B cell (primary cell): ENCODE results near the gene PIF1. TPM values are rescaled to one million over a fixed set of nuclear protein-coding genes. Genes with fewer than 3 reads are reported as not detected.
"Not testable (repeated sequence)": the region's sequence is repeated elsewhere in the genome, so short reads cannot be mapped to it uniquely, and the experiment has no call there.

Experiments used
- ATAC-seq: fragments of 200-7000 bp; cut with Tn5 transposase; one replicate; pipeline ENCODE4 v1.10.0; 2021; ENCODE audit warnings: low read depth, mild to moderate bottlenecking, moderate number of reproducible peaks, moderate library complexity
- CTCF ChIA-PET: fragments of 350-600 bp; sonication (Branson Sonifier 250); formaldehyde crosslinking; loops from one replicate; lab custom pipeline; 2021; ENCODE audit warnings: antibody characterized with exemption, inconsistent platforms; lab: Charles Lee
- POLR2A ChIA-PET: fragments of 350-600 bp; sonication (Branson Sonifier 250); formaldehyde crosslinking; loops from one replicate; lab custom pipeline; 2021; ENCODE audit warnings: antibody characterized with exemption; lab: Charles Lee
- DNase-seq: peaks from one replicate; pipeline ENCODE4 v3.0.0; 2013
- H2AFZ ChIP-seq: 2 replicates; pipeline ENCODE4 v1.6.1; 2012; ENCODE audit warnings: mild to moderate bottlenecking, low read depth, low read length; ENCODE audit not compliant: insufficient read depth, poor library complexity, severe bottlenecking
- H3K27ac ChIP-seq, 2 donors: 1 replicate in 1 of 2; 2 replicates in 1 of 2; pipeline ENCODE4 v1.5.1; 2012 to 2013; ENCODE audit warnings: low read length in 2 of 2, mild to moderate bottlenecking in 2 of 2, moderate library complexity in 1 of 2
- H3K27me3 ChIP-seq, 4 experiments: fragments of 200-600 bp in 1 of 4; sonication (generic) in 1 of 4; replicated peaks in 1 of 4; 1 replicate in 2 of 4; 2 replicates in 2 of 4; pipeline versions ENCODE4 v1.6.1 to v1.7.0; 2013 to 2016; ENCODE audit warnings: low read length in 3 of 4, mild to moderate bottlenecking in 2 of 4, mixed read lengths in 1 of 4, moderate library complexity in 1 of 4; ENCODE audit not compliant: insufficient read depth in 4 of 4, control insufficient read depth in 3 of 4; ENCODE audit errors: control extremely low read depth in 1 of 4
- H3K36me3 ChIP-seq, 2 experiments: replicated peaks in 1 of 2; 1 replicate in 1 of 2; 2 replicates in 1 of 2; pipeline versions ENCODE4 v1.6.1 to v1.7.1; 2013; ENCODE audit warnings: low read length in 1 of 2; ENCODE audit not compliant: insufficient read depth in 2 of 2, control insufficient read depth in 1 of 2; ENCODE audit errors: control extremely low read depth in 1 of 2, extremely low read depth in 1 of 2
- H3K4me1 ChIP-seq, 2 donors: fragments of 200-600 bp in 1 of 2; sonication (generic) in 1 of 2; 1 replicate in 1 of 2; 2 replicates in 1 of 2; pipeline versions ENCODE4 v1.5.1 to v1.6.1; 2013 to 2017; ENCODE audit warnings: low read length in 2 of 2; ENCODE audit not compliant: control insufficient read depth in 2 of 2, insufficient read depth in 2 of 2
- H3K4me2 ChIP-seq: replicated peaks from 2 replicates; pipeline ENCODE3; 2012; ENCODE audit warnings: mild to moderate bottlenecking, low read depth, low read length; ENCODE audit not compliant: poor library complexity, severe bottlenecking
- H3K4me3 ChIP-seq, 5 experiments: fragments of 200-600 bp in 1 of 5; sonication (generic) in 1 of 5; 1 replicate in 3 of 5; 2 replicates in 2 of 5; pipeline versions ENCODE4 v1.5.1 to v1.7.0; 2011 to 2016; ENCODE audit warnings: low read length in 4 of 5, mild to moderate bottlenecking in 4 of 5, low read depth in 2 of 5, control low read depth in 1 of 5, moderate library complexity in 1 of 5; ENCODE audit not compliant: insufficient read depth in 1 of 5; ENCODE audit errors: control extremely low read depth in 1 of 5, extremely low read depth in 1 of 5
- H3K79me2 ChIP-seq: fragments of 200-600 bp; sonication (generic); one replicate; pipeline ENCODE4 v1.6.0; 2016; ENCODE audit warnings: low read length; ENCODE audit not compliant: control insufficient read depth, insufficient read depth
- H3K9ac ChIP-seq: fragments of 200-600 bp; sonication (generic); 2 replicates; pipeline ENCODE4 v1.6.1; 2017; ENCODE audit warnings: mild to moderate bottlenecking, low read length, moderate library complexity
- H3K9me3 ChIP-seq, 3 donors: one replicate each; pipeline versions ENCODE4 v1.6.1 to v1.7.1; 2013; ENCODE audit warnings: low read length in 2 of 3; ENCODE audit not compliant: control insufficient read depth in 2 of 3, insufficient read depth in 1 of 3; ENCODE audit errors: control extremely low read depth in 1 of 3
- H4K20me1 ChIP-seq: 2 replicates; pipeline ENCODE4 v1.6.0; 2012; ENCODE audit warnings: mild to moderate bottlenecking, low read length; ENCODE audit not compliant: insufficient read depth, control insufficient read depth, poor library complexity, severe bottlenecking
- H3K27ac Mint-ChIP-seq: one replicate; pipeline ENCODE4 v1.8.0; 2021; ENCODE audit warnings: mixed read lengths
- H3K27me3 Mint-ChIP-seq: one replicate; pipeline ENCODE4 v1.8.0; 2021; ENCODE audit warnings: mixed read lengths
- H3K4me1 Mint-ChIP-seq: one replicate; pipeline ENCODE4 v1.8.0; 2021; ENCODE audit warnings: mixed read lengths
- H3K4me3 Mint-ChIP-seq: one replicate; pipeline ENCODE4 v1.8.0; 2021; ENCODE audit warnings: mixed read lengths
- H3K9me3 Mint-ChIP-seq: one replicate; pipeline ENCODE4 v1.8.0; 2022; ENCODE audit warnings: mixed read lengths; ENCODE audit not compliant: insufficient read depth
- EZH2 ChIP-seq: IDR thresholded peaks from 2 replicates; pipeline ENCODE4 v1.6.1; 2012; ENCODE audit warnings: borderline replicate concordance, low read depth, mild to moderate bottlenecking, moderate library complexity, low read length; ENCODE audit not compliant: insufficient read depth, poor library complexity, severe bottlenecking
- WGBS: methylation state at CpG from one replicate; pipeline ENCODE4 v1.1.5; 2013; ENCODE audit warnings: missing lambda C conversion rate; ENCODE audit not compliant: insufficient coverage; 5-methylcytosine and 5-hydroxymethylcytosine counted together
- intact Hi-C: fragments of 100-400 bp; cut with micrococcal nuclease; formaldehyde crosslinking; loops from one replicate; pipeline ENCODE4 v1.10.0; 2022
- polyA plus RNA-seq: library from polyadenylated mRNA; depleted of rRNA; stranded (reverse); fragments of >200 nt; gene quantifications from 2 replicates; pipeline ENCODE4 v1.2.3, GENCODE V29; 2012
- total RNA-seq, 2 donors: library from RNA; stranded (reverse); fragments of 120-200 nt in 1 of 2; gene quantifications; 1 replicate in 1 of 2; 2 replicates in 1 of 2; pipeline versions ENCODE4 v1.2.3 to v1.2.4, GENCODE V29; 2013 to 2022
- TF ChIP-seq, protein P1 (sequence below): fragments of 200-600 bp; IDR thresholded peaks from one replicate; pipeline ENCODE4 v1.8.0; 2022; ENCODE audit warnings: antibody characterized with exemption, mild to moderate bottlenecking

Gene PIF1
- total and polyA plus RNA-seq, 2 donors (not counting 1 experiment from before 2014, with no cell fraction given) = 2.0 to 6.2 TPM

DNA sequence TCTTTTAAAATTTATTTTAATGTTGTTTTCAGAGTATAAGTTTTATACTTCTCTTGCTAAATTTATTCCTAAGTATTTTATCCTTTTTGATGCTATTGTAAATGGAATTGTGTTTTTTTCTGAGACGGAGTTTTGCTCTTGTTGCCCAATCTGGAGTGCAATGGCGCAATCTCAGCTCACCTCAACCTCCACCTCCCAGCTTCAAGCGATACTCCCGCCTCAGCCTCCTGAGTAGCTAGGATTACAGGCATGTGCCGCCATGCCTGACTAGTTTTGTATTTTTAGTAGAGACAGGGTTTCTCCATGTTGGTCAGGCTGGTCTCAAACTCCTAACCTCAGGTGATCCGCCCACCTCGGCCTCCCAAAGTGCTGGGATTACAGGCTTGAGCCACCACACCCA lies 30.1 kb downstream of the PIF1 start:
- not testable (repeated sequence) for DNase-seq

DNA sequence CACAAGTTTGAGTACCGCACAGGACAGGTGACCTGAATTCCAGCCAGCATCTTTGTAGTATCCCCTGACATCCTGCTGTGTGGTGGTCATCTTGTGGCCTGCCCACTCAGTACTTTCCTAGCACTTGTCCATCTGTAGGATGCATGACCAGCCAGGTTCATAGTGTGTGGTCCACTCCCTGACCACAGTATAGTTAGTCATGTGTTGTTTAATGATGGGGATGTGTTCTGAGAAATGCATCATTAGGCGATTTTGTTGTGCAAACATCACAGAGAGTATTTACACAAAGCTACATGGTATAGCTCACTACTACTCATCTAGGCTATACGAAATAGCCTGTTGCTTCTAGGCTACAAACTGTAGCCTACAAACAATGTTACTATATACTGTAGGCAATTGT lies 33.2 kb downstream of the PIF1 start:
- WGBS = no CpG with 5 or more reads among the region's 3 CpGs
- Histone ChIP-seq H3K36me3 (no peaks in the 10 kb centered on the region), H3K4me2 (no peak overlapping the region), H3K79me2 (no peaks in the 10 kb centered on the region), H3K27ac (no peak overlapping the region), H4K20me1 (no peaks in the 10 kb centered on the region), H2AFZ (no peak overlapping the region), H3K9ac (no peak overlapping the region), H3K9me3 (no peaks in the 10 kb centered on the region), H3K4me3 (no peak overlapping the region), H3K4me1 (no peaks in the 10 kb centered on the region), H3K27me3 (no peaks in the 10 kb centered on the region)
- Mint-ChIP-seq H3K27ac (no peak overlapping the region), H3K9me3 (no peaks in the 10 kb centered on the region), H3K4me1 (no peaks in the 10 kb centered on the region), H3K4me3 (no peak overlapping the region), H3K27me3 (no peaks in the 10 kb centered on the region)
- CTCF ChIA-PET = interaction anchor here (2.0 kb wide), 1 partner anchor 20 kb away, joined by 6 read pairs; no protein-coding TSS in a partner anchor
- ATAC-seq (no peak), DNase-seq (no peak)
- TF ChIP-seq, protein P1, sequence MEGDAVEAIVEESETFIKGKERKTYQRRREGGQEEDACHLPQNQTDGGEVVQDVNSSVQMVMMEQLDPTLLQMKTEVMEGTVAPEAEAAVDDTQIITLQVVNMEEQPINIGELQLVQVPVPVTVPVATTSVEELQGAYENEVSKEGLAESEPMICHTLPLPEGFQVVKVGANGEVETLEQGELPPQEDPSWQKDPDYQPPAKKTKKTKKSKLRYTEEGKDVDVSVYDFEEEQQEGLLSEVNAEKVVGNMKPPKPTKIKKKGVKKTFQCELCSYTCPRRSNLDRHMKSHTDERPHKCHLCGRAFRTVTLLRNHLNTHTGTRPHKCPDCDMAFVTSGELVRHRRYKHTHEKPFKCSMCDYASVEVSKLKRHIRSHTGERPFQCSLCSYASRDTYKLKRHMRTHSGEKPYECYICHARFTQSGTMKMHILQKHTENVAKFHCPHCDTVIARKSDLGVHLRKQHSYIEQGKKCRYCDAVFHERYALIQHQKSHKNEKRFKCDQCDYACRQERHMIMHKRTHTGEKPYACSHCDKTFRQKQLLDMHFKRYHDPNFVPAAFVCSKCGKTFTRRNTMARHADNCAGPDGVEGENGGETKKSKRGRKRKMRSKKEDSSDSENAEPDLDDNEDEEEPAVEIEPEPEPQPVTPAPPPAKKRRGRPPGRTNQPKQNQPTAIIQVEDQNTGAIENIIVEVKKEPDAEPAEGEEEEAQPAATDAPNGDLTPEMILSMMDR = no peak
- TF ChIP-seq EZH2 = no peak
- intact Hi-C loops = no loop called here
- POLR2A ChIA-PET = no interaction called here

More for the DNA sequence above, 30.1 kb downstream of the PIF1 start:
- H3K27ac ChIP-seq, H3K4me1 Mint-ChIP-seq, H3K9me3 Mint-ChIP-seq, H4K20me1 ChIP-seq, H3K27me3 ChIP-seq, H3K79me2 ChIP-seq, intact Hi-C loops, H3K4me3 ChIP-seq, ATAC-seq, POLR2A ChIA-PET, H3K9ac ChIP-seq, H3K36me3 ChIP-seq, H3K4me2 ChIP-seq, H3K9me3 ChIP-seq, H3K27ac Mint-ChIP-seq, H3K4me3 Mint-ChIP-seq, H3K27me3 Mint-ChIP-seq, H3K4me1 ChIP-seq, H2AFZ ChIP-seq: not testable (repeated sequence)
- CTCF ChIA-PET = interaction anchor here (0.7 to 2.9 kb wide), 2 partner anchors 14 to 38 kb away, joined by 3 to 10 read pairs; no protein-coding TSS in a partner anchor
- 100% methylated on average over 1 of the region's 7 CpGs for WGBS
